Stimulated activated CD4-positive, alpha-beta T cell treated with anti-CD3 and anti-CD28 coated beads, Interleukin-1b, Interleukin-23, amount 100 ng/mL, for 24 hours (primary cell): Measurements from ENCODE around the gene LTO1.
"Not testable (repeated sequence)": the region's sequence is repeated elsewhere in the genome, so short reads cannot be mapped to it uniquely, and the experiment has no call there.

Experiments
- DNase-seq, 4 experiments: peaks; one replicate each; pipeline ENCODE4 v3.0.0-alpha.2; 2020; ENCODE audit warnings: low read depth in 4 of 4, low spot score in 1 of 4

LTO1 gene

GRCh38 chr11:69636512-69637197 lies 38.5 kb downstream of the LTO1 start:
- DNase-seq, result no peak

GRCh38 chr11:69635804-69636511 lies 39.2 kb downstream of the LTO1 start:
- DNase-seq, result no peak

GRCh38 chr11:69635195-69635594 lies 40.0 kb downstream of the LTO1 start:
- no peak for DNase-seq

- DNase-seq, result no peak
Measured at GRCh38 chr11:69634590-69634989, 40.6 kb downstream of the LTO1 start.

- DNase-seq, result no peak
Measured at GRCh38 chr11:69634069-69634468, 41.1 kb downstream of the LTO1 start.

- DNase-seq, result no peak
Measured at GRCh38 chr11:69632900-69633299, 42.3 kb downstream of the LTO1 start.

- DNase-seq, result no peak
Measured at GRCh38 chr11:69630424-69630823, 44.7 kb downstream of the LTO1 start.

- no peak for DNase-seq
Measured at GRCh38 chr11:69630017-69630416, 45.1 kb downstream of the LTO1 start.

- no peak for DNase-seq
Measured at GRCh38 chr11:69627551-69627950, 47.6 kb downstream of the LTO1 start.

GRCh38 chr11:69625476-69625875 lies 49.7 kb downstream of the LTO1 start:
- DNase-seq, result no peak

GRCh38 chr11:69624293-69624692 lies 50.9 kb downstream of the LTO1 start:
- DNase-seq, result no peak

GRCh38 chr11:69622097-69622681 lies 53.0 kb downstream of the LTO1 start:
- not testable (repeated sequence) for DNase-seq

GRCh38 chr11:69620683-69621290 lies 54.4 kb downstream of the LTO1 start:
- no peak for DNase-seq

- DNase-seq, result no peak
Measured at GRCh38 chr11:69618237-69618636, 56.9 kb downstream of the LTO1 start.

GRCh38 chr11:69617682-69618081 lies 57.5 kb downstream of the LTO1 start:
- no peak for DNase-seq

- no peak for DNase-seq
Measured at GRCh38 chr11:69617220-69617619, 57.9 kb downstream of the LTO1 start.
